Right ventricle myocardium inferior (tissue), 1 donor: ENCODE data around the gene CHMP4A. TPM values are rescaled to one million over a fixed set of nuclear protein-coding genes. Genes with fewer than 3 reads are reported as not detected.

Experiments used
- ATAC-seq: fragments of 200-7000 bp; cut with Tn5 transposase; one replicate; pipeline ENCODE4 v1.9.1; 2020; ENCODE audit warnings: mild to moderate bottlenecking, moderate library complexity
- DNase-seq: peaks from one replicate; pipeline ENCODE4 v3.0.0; 2021; ENCODE audit errors: missing footprints
- intact Hi-C: fragments of 100-400 bp; cut with DNase I; formaldehyde crosslinking; loops from one replicate; pipeline ENCODE4 v1.11.0; 2022
- long read RNA-seq: library from polyadenylated mRNA; unstranded; transcript quantifications from one replicate; pipeline ENCODE4 v2.0.0, GENCODE V29; 2021
- total RNA-seq: library from RNA; stranded (reverse); fragmentation: NEBNext Ultra II Directional; extraction: Animal tissue kit (Norgen Biotek cat#: 25700); gene quantifications from one replicate; pipeline ENCODE4 v1.2.1, GENCODE V29; 2021
- donor health status: DM: no; HTN: yes; CAD: no; lungs with severe emphysema.

The CHMP4A gene
- total RNA-seq, result 28.5 TPM
- long read RNA-seq, transcript CHMP4A-201 (6 exons, 1,393 nt), result major isoform, 19 of 20 reads
- long read RNA-seq, partial matches to known transcripts, result 0 of 20 reads
- long read RNA-seq, other reads (novel, unspliced or antisense), result 1 of 20 reads

- ATAC-seq, result peak; percentile 91
- peak; percentile 98 for DNase-seq
- intact Hi-C loops, result no loop called here
These were observed at the start of gene CHMP4A for GRCh38 chr14:24212924-24213865. TSS of gene CHMP4A (minus strand) at chr14:24213488. CDS start at chr14:24213439, 49 bp downstream.

- intact Hi-C loops, result no loop called here
- DNase-seq, result no peak
- no peak for ATAC-seq
These were observed 48.7 kb upstream of the CHMP4A start for GRCh38 chr14:24261969-24262327.

GRCh38 chr14:24261256-24261968 is 48.1 kb upstream of the CHMP4A start:
- no peak for DNase-seq
- ATAC-seq, result no peak
- intact Hi-C loops, result no loop called here

- DNase-seq (no peak), ATAC-seq (no peak)
- intact Hi-C loops, result no loop called here
These were observed 47.5 kb upstream of the CHMP4A start for GRCh38 chr14:24260780-24261157.

GRCh38 chr14:24260026-24260779 is 46.9 kb upstream of the CHMP4A start:
- ATAC-seq, result no peak
- no peak for DNase-seq
- intact Hi-C loops, result no loop called here

- ATAC-seq (no peak), DNase-seq (no peak)
- intact Hi-C loops, result no loop called here
These were observed 46.2 kb upstream of the CHMP4A start for GRCh38 chr14:24259282-24260025.

GRCh38 chr14:24258548-24259265 is 45.4 kb upstream of the CHMP4A start:
- no peak for DNase-seq
- no peak for ATAC-seq
- intact Hi-C loops, result no loop called here

- intact Hi-C loops, result no loop called here
- DNase-seq, result no peak
- no peak for ATAC-seq
These were observed 44.8 kb upstream of the CHMP4A start for GRCh38 chr14:24258119-24258518.

GRCh38 chr14:24256960-24257359 is 43.7 kb upstream of the CHMP4A start:
- ATAC-seq (no peak), DNase-seq (no peak)
- intact Hi-C loops, result no loop called here

- DNase-seq, result no peak
- ATAC-seq, result no peak
- intact Hi-C loops, result no loop called here
These were observed 42.8 kb upstream of the CHMP4A start for GRCh38 chr14:24255931-24256711.

GRCh38 chr14:24255438-24255837 is 42.1 kb upstream of the CHMP4A start:
- DNase-seq (no peak), ATAC-seq (no peak)
- intact Hi-C loops, result no loop called here

GRCh38 chr14:24254630-24255392 is 41.5 kb upstream of the CHMP4A start:
- ATAC-seq (no peak), DNase-seq (no peak)
- intact Hi-C loops, result no loop called here

GRCh38 chr14:24253936-24254335 is 40.6 kb upstream of the CHMP4A start:
- no peak for DNase-seq

GRCh38 chr14:24252289-24253124 is 39.2 kb upstream of the CHMP4A start:
- no peak for DNase-seq
- intact Hi-C loops, result no loop called here
- no peak for ATAC-seq

More at GRCh38 chr14:24253936-24254335, 40.6 kb upstream of the CHMP4A start:
- intact Hi-C loops, result no loop called here
- no peak for ATAC-seq

- no peak for ATAC-seq
- intact Hi-C loops, result no loop called here
These were observed 38.6 kb upstream of the CHMP4A start for GRCh38 chr14:24251880-24252288.

GRCh38 chr14:24250354-24250753 is 37.1 kb upstream of the CHMP4A start:
- ATAC-seq (no peak), DNase-seq (no peak)
- intact Hi-C loops, result no loop called here

More at GRCh38 chr14:24251880-24252288, 38.6 kb upstream of the CHMP4A start:
- DNase-seq, result no peak
